SH-SY5Y (cell line): Measurements from ENCODE around the gene TXNL1.

Experiments
- GATA2 ChIP-seq: IDR thresholded peaks from 2 replicates; pipeline ENCODE4 v1.6.1; 2011; ENCODE audit warnings: mild to moderate bottlenecking, low read depth, low read length
- GATA3 ChIP-seq: IDR thresholded peaks from 2 replicates; pipeline ENCODE4 v1.6.1; 2011; ENCODE audit warnings: low read depth, mild to moderate bottlenecking, low read length, moderate library complexity

DNA sequence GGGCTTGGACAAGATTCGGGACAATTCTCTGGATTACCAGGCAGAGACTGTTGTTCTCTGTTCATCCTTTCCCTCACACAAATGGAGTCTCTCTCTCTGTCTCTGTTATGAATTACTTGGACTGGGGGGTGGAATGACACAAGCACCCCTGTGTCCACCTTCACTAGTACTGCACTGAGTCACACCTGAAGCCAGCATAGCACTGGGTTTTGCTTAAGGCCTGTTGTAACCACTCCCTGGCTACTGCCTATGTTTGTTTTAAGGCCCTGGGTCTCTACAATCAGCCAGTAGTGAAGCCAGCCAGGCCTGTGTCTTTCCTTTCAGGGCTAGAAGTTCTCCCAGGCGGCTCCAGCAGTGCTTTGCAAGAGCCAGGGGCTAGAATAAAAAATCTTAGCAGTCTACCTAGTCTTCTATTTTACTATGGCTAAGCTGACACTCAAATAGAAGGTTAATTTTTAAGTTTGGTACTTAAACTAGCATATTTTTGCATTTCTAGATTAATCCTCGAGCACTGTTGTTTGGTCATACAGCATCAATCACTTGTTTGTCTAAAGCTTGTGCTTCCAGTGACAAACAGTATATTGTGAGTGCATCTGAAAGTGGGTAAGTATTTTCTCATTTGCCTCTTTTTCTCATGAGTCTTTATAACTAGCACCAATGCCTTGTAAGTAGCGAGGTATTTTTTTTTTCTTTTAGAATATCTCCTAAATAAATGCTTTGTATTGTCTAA lies 40.6 kb upstream of the TXNL1 start:
- no peak for TF ChIP-seq GATA2
- no peak for TF ChIP-seq GATA3
